Astrocyte (in vitro differentiated cells and primary cell): ENCODE data around the gene RTBDN.

Source experiments
- EZH2 ChIP-seq: IDR thresholded peaks from 2 replicates; pipeline ENCODE4 v1.6.1; 2012; ENCODE audit warnings: mild to moderate bottlenecking, low read length, inconsistent platforms; ENCODE audit not compliant: insufficient read depth
- TF ChIP-seq, protein P1 (sequence below): IDR thresholded peaks from 2 replicates; pipeline ENCODE4 v1.5.1; 2011; ENCODE audit warnings: low read depth, mild to moderate bottlenecking, inconsistent platforms, low read length, moderate library complexity; ENCODE audit not compliant: insufficient read depth

- TF ChIP-seq, protein P1, sequence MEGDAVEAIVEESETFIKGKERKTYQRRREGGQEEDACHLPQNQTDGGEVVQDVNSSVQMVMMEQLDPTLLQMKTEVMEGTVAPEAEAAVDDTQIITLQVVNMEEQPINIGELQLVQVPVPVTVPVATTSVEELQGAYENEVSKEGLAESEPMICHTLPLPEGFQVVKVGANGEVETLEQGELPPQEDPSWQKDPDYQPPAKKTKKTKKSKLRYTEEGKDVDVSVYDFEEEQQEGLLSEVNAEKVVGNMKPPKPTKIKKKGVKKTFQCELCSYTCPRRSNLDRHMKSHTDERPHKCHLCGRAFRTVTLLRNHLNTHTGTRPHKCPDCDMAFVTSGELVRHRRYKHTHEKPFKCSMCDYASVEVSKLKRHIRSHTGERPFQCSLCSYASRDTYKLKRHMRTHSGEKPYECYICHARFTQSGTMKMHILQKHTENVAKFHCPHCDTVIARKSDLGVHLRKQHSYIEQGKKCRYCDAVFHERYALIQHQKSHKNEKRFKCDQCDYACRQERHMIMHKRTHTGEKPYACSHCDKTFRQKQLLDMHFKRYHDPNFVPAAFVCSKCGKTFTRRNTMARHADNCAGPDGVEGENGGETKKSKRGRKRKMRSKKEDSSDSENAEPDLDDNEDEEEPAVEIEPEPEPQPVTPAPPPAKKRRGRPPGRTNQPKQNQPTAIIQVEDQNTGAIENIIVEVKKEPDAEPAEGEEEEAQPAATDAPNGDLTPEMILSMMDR: no peak
- TF ChIP-seq EZH2: no peak
Observed at GRCh38 chr19:12836529-12836863, 2.1 kb upstream of the RTBDN start.
